OCI-LY7 (cell line): ENCODE measurements around the gene STIL. TPM values are rescaled to one million over a fixed set of nuclear protein-coding genes. Genes with fewer than 3 reads are reported as not detected.

Experiments used
- BruUV-seq: library from RNA; stranded (reverse); fragments of 400-500 nt; replicated peaks from 2 replicates; lab custom pipeline; 2021; lab: Mats Ljungman, UMichigan
- CTCF ChIA-PET: fragments of 300-600 bp; sonication (Branson Sonifier 250); formaldehyde crosslinking; loops from one replicate; lab custom pipeline; 2022; ENCODE audit warnings: antibody characterized with exemption; ENCODE audit not compliant: unreplicated experiment; lab: Charles Lee
- POLR2A ChIA-PET: fragments of 300-600 bp; sonication (Branson Sonifier 250); formaldehyde crosslinking; loops from one replicate; lab custom pipeline; 2022; ENCODE audit warnings: antibody characterized with exemption; lab: Charles Lee
- DNase-seq: peaks from one replicate; pipeline ENCODE4 v3.0.0-alpha.2; 2015; ENCODE audit warnings: low spot score
- H2AFZ ChIP-seq: fragments of 200-600 bp; sonication (generic), shearing (Covaris generic); 2 replicates; pipeline ENCODE4 v1.6.1; 2014; ENCODE audit warnings: mild to moderate bottlenecking, antibody characterized with exemption, low read length, moderate library complexity
- H3K27ac ChIP-seq: fragments of 200-600 bp; sonication (generic); 2 replicates; pipeline ENCODE4 v1.5.1; 2014; ENCODE audit warnings: mixed run types, low read depth, mild to moderate bottlenecking, moderate library complexity, low read length, inconsistent platforms; ENCODE audit not compliant: poor library complexity, severe bottlenecking
- H3K36me3 ChIP-seq: fragments of 200-600 bp; sonication (generic); 2 replicates; pipeline ENCODE4 v1.6.1; 2014; ENCODE audit warnings: mild to moderate bottlenecking, antibody characterized with exemption, low read length, moderate library complexity, mixed read lengths; ENCODE audit not compliant: insufficient read depth
- H3K4me1 ChIP-seq: fragments of 200-600 bp; sonication (generic); 2 replicates; pipeline ENCODE4 v1.5.1; 2014; ENCODE audit warnings: mild to moderate bottlenecking, low read length; ENCODE audit not compliant: insufficient read depth, poor library complexity, severe bottlenecking
- H3K4me2 ChIP-seq: fragments of 200-600 bp; sonication (generic); 2 replicates; pipeline ENCODE4 v1.6.1; 2014; ENCODE audit warnings: mild to moderate bottlenecking, low read length
- H3K4me3 ChIP-seq: fragments of 200-600 bp; sonication (generic); 2 replicates; pipeline ENCODE4 v1.5.1; 2014; ENCODE audit warnings: mild to moderate bottlenecking, low read depth, low read length; ENCODE audit not compliant: poor library complexity, severe bottlenecking
- H3K79me2 ChIP-seq: fragments of 200-600 bp; sonication (generic); 2 replicates; pipeline ENCODE4 v1.6.1; 2016; ENCODE audit warnings: low read depth, mild to moderate bottlenecking, low read length, moderate library complexity, mixed read lengths; ENCODE audit not compliant: insufficient read depth
- H3K9me2 ChIP-seq: fragments of 200-600 bp; sonication (generic); 2 replicates; pipeline ENCODE4 v1.6.1; 2016; ENCODE audit warnings: mild to moderate bottlenecking, low read length, mixed read lengths; ENCODE audit not compliant: insufficient read depth
- H3K9me3 ChIP-seq: fragments of 200-600 bp; sonication (generic); 2 replicates; pipeline ENCODE4 v1.6.1; 2014; ENCODE audit warnings: mild to moderate bottlenecking, mixed run types, low read length, mixed read lengths
- H4K20me1 ChIP-seq: fragments of 200-600 bp; sonication (generic); 2 replicates; pipeline ENCODE4 v1.6.1; 2014; ENCODE audit warnings: mild to moderate bottlenecking, antibody characterized with exemption, low read length, moderate library complexity, mixed read lengths; ENCODE audit not compliant: insufficient read depth
- EZH2phosphoT487 ChIP-seq: fragments of 200-600 bp; sonication (generic); IDR thresholded peaks from 2 replicates; pipeline ENCODE4 v1.6.1; 2018; ENCODE audit warnings: low read depth, borderline replicate concordance, mild to moderate bottlenecking, mixed run types, antibody characterized with exemption, low read length, moderate library complexity, mixed read lengths
- intact Hi-C: fragments of 100-400 bp; cut with micrococcal nuclease; formaldehyde crosslinking; loops from one replicate; pipeline ENCODE4 v1.10.0; 2022; ENCODE audit not compliant: unreplicated experiment
- total RNA-seq, 2 experiments: library from RNA; depleted of rRNA in 1 of 2; stranded (reverse); fragments of >200 nt in 1 of 2; shearing (Covaris generic) in 1 of 2; gene quantifications; 2 replicates each; pipeline ENCODE4 v1.2.3, GENCODE V29; 2014 to 2022
- TF ChIP-seq, protein P1 (sequence below): fragments of 200-600 bp; sonication (generic); conservative IDR thresholded peaks from 2 replicates; pipeline ENCODE4 v1.5.1; 2014; ENCODE audit warnings: mild to moderate bottlenecking, antibody characterized with exemption, low read length, moderate library complexity, mixed read lengths

STIL gene
- total RNA-seq, 2 experiments from 2014 or later = 46.6 to 60.0 TPM

DNA sequence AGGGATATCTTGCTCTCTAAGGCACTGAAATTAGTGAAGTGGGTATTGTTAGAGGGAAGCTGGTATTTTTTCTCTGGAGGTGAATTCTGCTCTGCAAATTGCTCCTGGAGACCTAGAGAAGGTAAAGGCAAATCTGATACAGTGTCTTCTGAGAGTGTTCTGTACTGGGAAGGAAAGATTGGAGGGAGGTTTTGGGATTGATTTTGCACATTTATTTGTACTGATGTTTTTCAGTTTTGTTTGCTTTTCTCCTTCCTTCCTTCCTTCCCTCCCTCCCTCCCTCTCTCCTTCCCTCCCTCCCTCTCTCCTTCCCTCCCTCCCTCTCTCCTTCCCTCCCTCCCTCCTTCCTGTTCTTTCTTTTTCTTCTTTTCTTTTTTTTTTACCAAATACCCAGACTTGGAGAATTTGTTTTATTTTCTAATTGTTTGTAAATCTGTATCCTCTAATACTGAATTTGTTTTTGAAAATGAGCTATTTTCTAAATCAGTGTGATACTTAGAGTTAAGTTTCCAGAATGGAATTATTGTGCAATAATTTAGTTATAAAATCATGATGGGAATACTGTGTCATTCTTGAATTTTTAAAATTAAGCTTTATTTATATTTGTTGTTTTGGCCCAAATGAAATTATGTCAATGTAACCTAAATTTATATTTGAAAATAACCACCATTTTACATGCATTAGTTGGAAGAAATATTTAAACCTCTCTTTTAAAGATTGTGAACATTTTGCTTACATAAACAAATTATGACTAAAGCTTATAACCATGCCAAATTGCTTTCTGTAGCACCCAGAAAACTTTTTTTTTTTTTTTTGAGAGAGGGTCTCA, 24.5 kb upstream of the STIL start:
- Histone ChIP-seq H3K9me2 (no peaks in the 10 kb centered on the region), H3K36me3 (peaks cover 35% of the 10 kb centered on the region), H3K9me3 (no peaks in the 10 kb centered on the region), H4K20me1 (no peaks in the 10 kb centered on the region), H2AFZ (no peak overlapping the region), H3K27ac (no peak overlapping the region), H3K4me3 (no peak overlapping the region), H3K4me2 (no peak overlapping the region), H3K4me1 (peaks cover 10% of the 10 kb centered on the region), H3K79me2 (peaks cover 56% of the 10 kb centered on the region)
- TF ChIP-seq, protein P1, sequence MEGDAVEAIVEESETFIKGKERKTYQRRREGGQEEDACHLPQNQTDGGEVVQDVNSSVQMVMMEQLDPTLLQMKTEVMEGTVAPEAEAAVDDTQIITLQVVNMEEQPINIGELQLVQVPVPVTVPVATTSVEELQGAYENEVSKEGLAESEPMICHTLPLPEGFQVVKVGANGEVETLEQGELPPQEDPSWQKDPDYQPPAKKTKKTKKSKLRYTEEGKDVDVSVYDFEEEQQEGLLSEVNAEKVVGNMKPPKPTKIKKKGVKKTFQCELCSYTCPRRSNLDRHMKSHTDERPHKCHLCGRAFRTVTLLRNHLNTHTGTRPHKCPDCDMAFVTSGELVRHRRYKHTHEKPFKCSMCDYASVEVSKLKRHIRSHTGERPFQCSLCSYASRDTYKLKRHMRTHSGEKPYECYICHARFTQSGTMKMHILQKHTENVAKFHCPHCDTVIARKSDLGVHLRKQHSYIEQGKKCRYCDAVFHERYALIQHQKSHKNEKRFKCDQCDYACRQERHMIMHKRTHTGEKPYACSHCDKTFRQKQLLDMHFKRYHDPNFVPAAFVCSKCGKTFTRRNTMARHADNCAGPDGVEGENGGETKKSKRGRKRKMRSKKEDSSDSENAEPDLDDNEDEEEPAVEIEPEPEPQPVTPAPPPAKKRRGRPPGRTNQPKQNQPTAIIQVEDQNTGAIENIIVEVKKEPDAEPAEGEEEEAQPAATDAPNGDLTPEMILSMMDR = no peak
- no peak for TF ChIP-seq EZH2phosphoT487
- intact Hi-C loops = no loop called here
- ChIA-PET POLR2A (interaction anchor here (0.6 to 1.4 kb wide), 6 partner anchors 12 to 626 kb away, joined by 3 to 4 read pairs (median 4); partner anchors contain the start of gene STIL), CTCF (no interaction called here)
- DNase-seq = no peak
- no TSS peak for BruUV-seq

DNA sequence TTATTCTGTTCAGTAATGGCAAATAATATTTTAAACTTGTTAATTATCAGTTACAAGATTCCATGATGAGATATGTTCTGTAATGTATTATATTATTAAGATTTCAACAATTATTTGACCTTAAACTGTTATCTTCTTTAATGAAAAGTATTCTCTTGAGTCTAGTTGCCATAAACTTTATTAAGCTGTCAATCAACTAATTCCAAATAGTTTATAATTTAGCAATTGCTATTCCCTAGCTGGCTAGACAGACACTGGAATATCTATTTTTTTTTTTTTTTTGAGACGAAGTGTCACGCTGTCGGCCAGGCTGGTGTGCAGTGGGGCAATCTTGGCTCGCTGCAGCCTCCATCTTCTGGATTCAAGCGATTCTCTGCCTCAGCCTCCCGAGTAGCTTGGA, 23.4 kb upstream of the STIL start:
- Histone ChIP-seq H3K4me3 (no peak overlapping the region), H3K9me3 (no peaks in the 10 kb centered on the region), H3K27ac (no peak overlapping the region), H4K20me1 (no peaks in the 10 kb centered on the region), H3K79me2 (peaks cover 56% of the 10 kb centered on the region), H3K9me2 (no peaks in the 10 kb centered on the region), H3K4me2 (no peak overlapping the region), H2AFZ (no peak overlapping the region), H3K36me3 (peaks cover 33% of the 10 kb centered on the region), H3K4me1 (peaks cover 19% of the 10 kb centered on the region)
- intact Hi-C loops = no loop called here
- TF ChIP-seq EZH2phosphoT487 = no peak
- TF ChIP-seq, protein P1 = no peak
- POLR2A ChIA-PET = no interaction called here
- no TSS peak for BruUV-seq
- CTCF ChIA-PET = no interaction called here
- no peak for DNase-seq
